ENCODE measurements around the gene ACVR2A. TPM values are rescaled to one million over a fixed set of nuclear protein-coding genes. Genes with fewer than 3 reads are reported as not detected.

Gene ACVR2A
- total RNA-seq, 4 donors from 2014 or later, result 23.0 to 48.1 (median 23.8) TPM

DNA sequence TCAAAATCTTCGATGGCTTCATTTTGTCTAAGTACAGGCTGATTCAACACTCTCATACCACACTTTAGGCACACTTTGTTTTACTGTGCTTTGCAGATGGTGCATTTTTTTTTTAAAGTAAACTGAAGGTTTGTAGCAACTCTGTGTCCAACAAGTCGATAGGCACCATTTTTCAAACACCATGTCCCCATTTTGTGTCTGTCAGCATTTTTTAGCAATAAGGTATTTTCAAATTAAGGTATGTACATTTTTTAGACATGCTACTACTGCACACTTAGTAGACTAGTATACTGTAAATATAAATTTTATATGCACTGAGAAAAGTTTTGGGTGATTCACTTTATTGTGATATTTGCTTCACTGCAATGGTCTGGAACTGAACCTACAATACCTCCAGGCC lies 131.3 kb downstream of the ACVR2A start:
- WGBS, 2 donors (ENCODE audit: low coverage in 1 of 2), result 24 to 44% methylated on average over 2 of the region's 2 CpGs
- no peak for TF ChIP-seq POLR2A (IDR thresholded peaks at IDR 0.05)
- TF ChIP-seq, protein P1, sequence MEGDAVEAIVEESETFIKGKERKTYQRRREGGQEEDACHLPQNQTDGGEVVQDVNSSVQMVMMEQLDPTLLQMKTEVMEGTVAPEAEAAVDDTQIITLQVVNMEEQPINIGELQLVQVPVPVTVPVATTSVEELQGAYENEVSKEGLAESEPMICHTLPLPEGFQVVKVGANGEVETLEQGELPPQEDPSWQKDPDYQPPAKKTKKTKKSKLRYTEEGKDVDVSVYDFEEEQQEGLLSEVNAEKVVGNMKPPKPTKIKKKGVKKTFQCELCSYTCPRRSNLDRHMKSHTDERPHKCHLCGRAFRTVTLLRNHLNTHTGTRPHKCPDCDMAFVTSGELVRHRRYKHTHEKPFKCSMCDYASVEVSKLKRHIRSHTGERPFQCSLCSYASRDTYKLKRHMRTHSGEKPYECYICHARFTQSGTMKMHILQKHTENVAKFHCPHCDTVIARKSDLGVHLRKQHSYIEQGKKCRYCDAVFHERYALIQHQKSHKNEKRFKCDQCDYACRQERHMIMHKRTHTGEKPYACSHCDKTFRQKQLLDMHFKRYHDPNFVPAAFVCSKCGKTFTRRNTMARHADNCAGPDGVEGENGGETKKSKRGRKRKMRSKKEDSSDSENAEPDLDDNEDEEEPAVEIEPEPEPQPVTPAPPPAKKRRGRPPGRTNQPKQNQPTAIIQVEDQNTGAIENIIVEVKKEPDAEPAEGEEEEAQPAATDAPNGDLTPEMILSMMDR (IDR thresholded peaks at IDR 0.05), result no peak
- TF ChIP-seq POLR2AphosphoS5 (IDR thresholded peaks at IDR 0.05), result no peak
- no peak for TF ChIP-seq EP300 (IDR thresholded peaks at IDR 0.05)
- ATAC-seq, result no peak

DNA sequence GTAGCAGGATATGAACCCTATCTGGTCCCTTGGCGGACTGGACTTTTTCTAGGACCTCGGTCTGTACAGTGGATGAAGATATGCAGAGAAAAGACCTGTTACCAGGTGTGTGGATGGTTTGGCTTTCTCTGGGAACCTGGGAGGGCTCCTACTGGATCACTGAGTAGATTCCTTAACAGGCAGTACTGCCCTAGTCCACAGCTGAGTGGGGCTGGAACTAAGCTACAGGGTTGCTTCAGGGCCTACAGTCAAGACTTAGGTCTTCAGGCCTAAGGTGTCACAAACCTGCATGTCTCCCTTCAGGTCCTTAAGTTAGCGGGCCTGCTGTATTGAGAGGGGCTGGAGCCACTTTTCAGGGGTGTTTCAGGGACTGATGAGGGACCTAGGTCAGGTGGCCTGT lies 132.8 kb downstream of the ACVR2A start:
- H3K36me3 ChIP-seq, result peaks cover 0 to 10% of the 10 kb centered on the region in 2 donors
- H3K27me3 ChIP-seq, result no peaks in the 10 kb centered on the region
- H3K27ac ChIP-seq, result no peak overlapping the region
- H3K4me1 ChIP-seq, result peaks cover 0 to 57% (median 4%) of the 10 kb centered on the region in 3 donors
- no peak for TF ChIP-seq POLR2AphosphoS5 (IDR thresholded peaks at IDR 0.05)
- no peak for TF ChIP-seq EP300 (IDR thresholded peaks at IDR 0.05)
- TF ChIP-seq, protein P1 (IDR thresholded peaks at IDR 0.05), result no peak
- TF ChIP-seq POLR2A (IDR thresholded peaks at IDR 0.05), result no peak
- no peak for ATAC-seq
- no peaks in the 10 kb centered on the region for H3K9me3 ChIP-seq
- H3K4me3 ChIP-seq, result no peak overlapping the region
- no CpG with 5 or more reads among the region's 3 CpGs for WGBS, 2 donors (ENCODE audit: low coverage in 1 of 2)

More for the DNA sequence above, 131.3 kb downstream of the ACVR2A start:
- Histone ChIP-seq H3K27ac (no peak overlapping the region), H3K9me3 (no peaks in the 10 kb centered on the region), H3K27me3 (no peaks in the 10 kb centered on the region), H3K4me3 (no peak overlapping the region), H3K4me1 (peaks cover 0 to 47% (median 0%) of the 10 kb centered on the region in 3 donors), H3K36me3 (peaks cover 0 to 12% of the 10 kb centered on the region in 2 donors)

Small RNA genes lying within 50 kb of the gene (small RNA-seq; reads per million reads assigned to genes)
- 0 reads per million in 4 donors for gene RNU6-1275P

Other genes starting within 250 kb of the ACVR2A start
- gene ORC4, start 175.7 kb downstream of the ACVR2A start, total RNA-seq, result 10 to 100 TPM; 32.6 to 72.3 (median 51.8) TPM
- 10 to 100 TPM; 40.3 to 77.0 (median 50.4) TPM for gene MBD5, start 176.1 kb downstream of the ACVR2A start, total RNA-seq